HEK293T (cell line): ENCODE data around the gene CEACAM6.
"Not testable (repeated sequence)": the region's sequence is repeated elsewhere in the genome, so short reads cannot be mapped to it uniquely, and the experiment has no call there.

Experiments used
- CTCF ChIA-PET: fragments of 350-600 bp; formaldehyde crosslinking; extraction: SDS; loops from one replicate; lab custom pipeline; 2021; ENCODE audit warnings: antibody characterized with exemption, inconsistent platforms; lab: Yijun Ruan, JAX
- POLR2A ChIA-PET: fragments of 350-600 bp; formaldehyde crosslinking; extraction: SDS; loops from one replicate; lab custom pipeline; 2020; ENCODE audit warnings: antibody characterized with exemption, inconsistent platforms; lab: Yijun Ruan, JAX
- DNase-seq: peaks from one replicate; pipeline ENCODE4 v3.0.0; 2012; ENCODE audit warnings: mixed read lengths; ENCODE audit errors: extremely low spot score
- ARNT ChIP-seq: fragments of 450-650 bp; IDR thresholded peaks from 2 replicates; pipeline ENCODE4 v1.6.1; 2017; ENCODE audit warnings: mild to moderate bottlenecking
- BHLHE40 ChIP-seq: fragments of 450-650 bp; IDR thresholded peaks from 2 replicates; pipeline ENCODE4 v1.6.1; 2016; ENCODE audit warnings: mild to moderate bottlenecking, moderate library complexity, borderline replicate concordance
- CTBP1 ChIP-seq: fragments of 450-650 bp; IDR thresholded peaks from 2 replicates; pipeline ENCODE4 v1.6.1; 2016; ENCODE audit warnings: borderline replicate concordance
- ELF4 ChIP-seq: fragments of 450-650 bp; IDR thresholded peaks from 2 replicates; pipeline ENCODE4 v1.6.1; 2017; ENCODE audit warnings: antibody characterized with exemption
- FOXA1 ChIP-seq: fragments of 450-650 bp; IDR thresholded peaks from 2 replicates; pipeline ENCODE4 v1.6.1; 2016; ENCODE audit warnings: mild to moderate bottlenecking
- FOXK2 ChIP-seq: fragments of 450-650 bp; IDR thresholded peaks from 2 replicates; pipeline ENCODE4 v1.6.1; 2016; ENCODE audit warnings: mild to moderate bottlenecking
- FOXM1 ChIP-seq: fragments of 450-650 bp; IDR thresholded peaks from 2 replicates; pipeline ENCODE4 v1.6.1; 2017; ENCODE audit warnings: mild to moderate bottlenecking, borderline replicate concordance
- HDGF ChIP-seq: fragments of 450-650 bp; IDR thresholded peaks from 2 replicates; pipeline ENCODE4 v1.6.1; 2017; ENCODE audit warnings: antibody characterized with exemption, borderline replicate concordance
- L3MBTL2 ChIP-seq: fragments of 450-650 bp; conservative IDR thresholded peaks from 2 replicates; pipeline ENCODE4 v1.6.1; 2016; ENCODE audit warnings: mild to moderate bottlenecking
- LEF1 ChIP-seq: fragments of 450-650 bp; IDR thresholded peaks from 2 replicates; pipeline ENCODE4 v1.6.1; 2017; ENCODE audit warnings: mild to moderate bottlenecking, borderline replicate concordance
- NFRKB ChIP-seq: fragments of 450-650 bp; IDR thresholded peaks from 2 replicates; pipeline ENCODE4 v1.6.1; 2016; ENCODE audit warnings: mild to moderate bottlenecking, moderate library complexity
- PKNOX1 ChIP-seq: fragments of 450-650 bp; IDR thresholded peaks from 2 replicates; pipeline ENCODE4 v1.6.1; 2016
- SP1 ChIP-seq: fragments of 450-650 bp; IDR thresholded peaks from 2 replicates; pipeline ENCODE4 v1.6.1; 2017
- SUZ12 ChIP-seq: fragments of 450-650 bp; IDR thresholded peaks from 2 replicates; pipeline ENCODE4 v1.6.1; 2016; ENCODE audit warnings: mild to moderate bottlenecking
- TARDBP ChIP-seq: fragments of 450-650 bp; IDR thresholded peaks from 2 replicates; pipeline ENCODE4 v1.6.1; 2016
- ZNF384 ChIP-seq: fragments of 450-650 bp; IDR thresholded peaks from 2 replicates; pipeline ENCODE4 v1.6.1; 2016

Gene CEACAM6

GRCh38 chr19:41767115-41767514 is 11.8 kb downstream of the CEACAM6 start:
- TF ChIP-seq ZNF384, result no peak
- no peak for TF ChIP-seq ELF4
- TF ChIP-seq NFRKB, result no peak
- TF ChIP-seq FOXM1, result no peak
- TF ChIP-seq BHLHE40, result no peak
- no peak for TF ChIP-seq L3MBTL2
- POLR2A ChIA-PET, result no interaction called here
- CTCF ChIA-PET, result no interaction called here

GRCh38 chr19:41768105-41768504 is 12.8 kb downstream of the CEACAM6 start:
- CTCF ChIA-PET, POLR2A ChIA-PET, DNase-seq: not testable (repeated sequence)

More at GRCh38 chr19:41767115-41767514, 11.8 kb downstream of the CEACAM6 start:
- no peak for DNase-seq

GRCh38 chr19:41769608-41770007 is 14.3 kb downstream of the CEACAM6 start:
- TF ChIP-seq FOXM1, result no peak
- no peak for DNase-seq
- CTCF ChIA-PET, result interaction anchor here (0.6 to 0.8 kb wide), 2 partner anchors 16 to 23 kb away, joined by 3 to 4 read pairs; no protein-coding TSS in a partner anchor
- POLR2A ChIA-PET, result no interaction called here

GRCh38 chr19:41771410-41771809 is 16.1 kb downstream of the CEACAM6 start:
- TF ChIP-seq ARNT (no peak), BHLHE40 (no peak), FOXM1 (no peak), SUZ12 (no peak), HDGF (no peak), ZNF384 (no peak), TARDBP (no peak), SP1 (no peak), L3MBTL2 (no peak), LEF1 (no peak), FOXK2 (no peak), FOXA1 (no peak), ELF4 (no peak), NFRKB (no peak), CTBP1 (no peak), PKNOX1 (no peak)
- no peak for DNase-seq
- CTCF ChIA-PET, result no interaction called here
- POLR2A ChIA-PET, result no interaction called here

GRCh38 chr19:41774515-41774980 is 19.2 kb downstream of the CEACAM6 start:
- ChIA-PET POLR2A (no interaction called here), CTCF (no interaction called here)
- TF ChIP-seq ZNF384, result no peak
- no peak for TF ChIP-seq FOXM1
- no peak for TF ChIP-seq TARDBP
- TF ChIP-seq CTBP1, result no peak
- no peak for TF ChIP-seq ARNT
- no peak for TF ChIP-seq NFRKB
- TF ChIP-seq ELF4, result no peak
- no peak for TF ChIP-seq PKNOX1
- TF ChIP-seq FOXK2, result no peak
- TF ChIP-seq HDGF, result no peak
- TF ChIP-seq LEF1, result no peak
- TF ChIP-seq BHLHE40, result no peak
- no peak for TF ChIP-seq FOXA1
- TF ChIP-seq L3MBTL2, result no peak
- no peak for TF ChIP-seq SUZ12
- TF ChIP-seq SP1, result no peak
- DNase-seq, result no peak

- no peak for DNase-seq
- ChIA-PET CTCF (interaction anchor here (0.9 kb wide), 1 partner anchor 19 kb away, joined by 3 read pairs; no protein-coding TSS in a partner anchor), POLR2A (no interaction called here)
- TF ChIP-seq CTBP1 (no peak), FOXK2 (no peak), SUZ12 (no peak), BHLHE40 (no peak), PKNOX1 (no peak), ELF4 (no peak), FOXM1 (no peak), SP1 (no peak), HDGF (no peak), ARNT (no peak), ZNF384 (no peak), LEF1 (no peak), L3MBTL2 (no peak), NFRKB (no peak), FOXA1 (no peak), TARDBP (no peak)
Observed at GRCh38 chr19:41776700-41777099, 21.4 kb downstream of the CEACAM6 start.

GRCh38 chr19:41783612-41784011 is 28.3 kb downstream of the CEACAM6 start:
- no peak for DNase-seq
- CTCF ChIA-PET, result no interaction called here
- no peak for TF ChIP-seq LEF1
- no peak for TF ChIP-seq ZNF384
- no peak for TF ChIP-seq FOXM1
- no peak for TF ChIP-seq FOXA1
- POLR2A ChIA-PET, result no interaction called here
